Breast epithelium (tissue), 3 donors: ENCODE data around the gene MPPE1.

Experiments
- POLR2A ChIP-seq: fragments of 450-650 bp; IDR thresholded peaks from one replicate; pipeline ENCODE4 v1.6.1; 2016; ENCODE audit warnings: antibody characterized with exemption, mild to moderate bottlenecking, moderate library complexity
- POLR2AphosphoS5 ChIP-seq, 3 donors: sonication (generic); formaldehyde crosslinking; IDR thresholded peaks; one replicate each; pipeline ENCODE4 v1.6.1; 2017; ENCODE audit warnings: antibody characterized with exemption in 3 of 3
- TF ChIP-seq, protein P1 (sequence below), 3 donors: fragments of 450-650 bp; IDR thresholded peaks; one replicate each; pipeline ENCODE4 v1.5.1; 2016 to 2017; ENCODE audit warnings: antibody characterized with exemption in 3 of 3, mild to moderate bottlenecking in 3 of 3, moderate library complexity in 3 of 3

DNA sequence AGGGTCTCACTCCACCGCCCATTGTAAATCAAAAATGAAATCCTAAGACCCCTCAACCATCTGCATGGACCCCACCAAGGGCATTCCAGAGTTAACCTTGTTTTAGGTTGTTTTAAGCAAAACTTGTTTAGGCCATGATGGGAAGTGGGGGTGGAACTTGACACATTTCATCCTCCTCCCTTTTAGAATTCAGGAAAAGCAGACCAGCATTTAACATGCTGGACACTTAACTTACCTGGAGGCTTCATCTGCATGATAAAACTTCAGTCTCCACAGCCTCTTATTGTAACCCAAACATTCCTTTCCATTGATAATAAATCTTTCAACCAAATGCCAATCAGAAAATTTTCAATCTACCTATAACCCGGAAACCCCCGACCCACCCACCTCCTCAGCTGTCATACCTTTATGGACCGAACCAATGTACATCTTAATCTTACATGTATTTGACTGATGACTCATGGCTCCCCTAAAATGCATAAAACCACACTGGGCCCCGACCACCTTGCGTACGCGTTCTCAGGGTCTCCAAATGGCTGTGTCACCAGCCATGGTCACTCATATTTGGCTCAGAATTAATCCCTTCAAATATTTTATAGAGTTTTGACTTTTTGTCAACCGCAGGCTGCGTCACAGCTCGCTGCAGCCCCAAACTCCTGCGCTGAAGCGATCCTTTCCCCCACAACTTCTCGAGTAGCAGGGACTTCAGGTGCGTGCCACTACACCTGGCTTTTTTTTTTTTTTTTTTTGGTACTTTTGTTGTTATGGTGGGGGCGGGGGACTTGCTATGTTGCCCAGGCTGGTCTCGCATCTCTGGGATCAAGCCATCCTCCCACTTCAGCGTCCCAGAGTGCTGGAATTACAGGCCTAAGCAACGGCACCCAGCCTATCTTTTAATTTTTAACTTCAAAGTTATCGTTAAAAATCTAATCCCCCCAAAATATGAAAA lies 917 bp downstream of the MPPE1 start:
- no peak for TF ChIP-seq POLR2AphosphoS5 (IDR thresholded peaks at IDR 0.05)
- TF ChIP-seq, protein P1, sequence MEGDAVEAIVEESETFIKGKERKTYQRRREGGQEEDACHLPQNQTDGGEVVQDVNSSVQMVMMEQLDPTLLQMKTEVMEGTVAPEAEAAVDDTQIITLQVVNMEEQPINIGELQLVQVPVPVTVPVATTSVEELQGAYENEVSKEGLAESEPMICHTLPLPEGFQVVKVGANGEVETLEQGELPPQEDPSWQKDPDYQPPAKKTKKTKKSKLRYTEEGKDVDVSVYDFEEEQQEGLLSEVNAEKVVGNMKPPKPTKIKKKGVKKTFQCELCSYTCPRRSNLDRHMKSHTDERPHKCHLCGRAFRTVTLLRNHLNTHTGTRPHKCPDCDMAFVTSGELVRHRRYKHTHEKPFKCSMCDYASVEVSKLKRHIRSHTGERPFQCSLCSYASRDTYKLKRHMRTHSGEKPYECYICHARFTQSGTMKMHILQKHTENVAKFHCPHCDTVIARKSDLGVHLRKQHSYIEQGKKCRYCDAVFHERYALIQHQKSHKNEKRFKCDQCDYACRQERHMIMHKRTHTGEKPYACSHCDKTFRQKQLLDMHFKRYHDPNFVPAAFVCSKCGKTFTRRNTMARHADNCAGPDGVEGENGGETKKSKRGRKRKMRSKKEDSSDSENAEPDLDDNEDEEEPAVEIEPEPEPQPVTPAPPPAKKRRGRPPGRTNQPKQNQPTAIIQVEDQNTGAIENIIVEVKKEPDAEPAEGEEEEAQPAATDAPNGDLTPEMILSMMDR (IDR thresholded peaks at IDR 0.05), result no peak
- TF ChIP-seq POLR2A, result no peak
